Vagina (tissue), 2 donors: Measurements from ENCODE around the gene UGT2B7. TPM values are rescaled to one million over a fixed set of nuclear protein-coding genes. Genes with fewer than 3 reads are reported as not detected.

ENCODE experiments used
- DNase-seq, 2 donors: peaks; one replicate each; pipeline ENCODE4 v3.0.0-alpha.2; 2017; ENCODE audit errors: extremely low spot score in 2 of 2
- H3K27ac ChIP-seq: fragments of 200-600 bp; sonication (generic); one replicate; pipeline ENCODE4 v1.5.1; 2019
- H3K27me3 ChIP-seq: fragments of 200-600 bp; sonication (generic); one replicate; pipeline ENCODE4 v1.5.1; 2019
- H3K36me3 ChIP-seq, 2 donors: fragments of 200-600 bp; sonication (generic); one replicate each; pipeline ENCODE4 v1.5.1; 2017 to 2019
- H3K4me1 ChIP-seq: fragments of 200-600 bp; sonication (generic); one replicate; pipeline ENCODE4 v1.5.1; 2019
- H3K4me3 ChIP-seq, 2 donors: fragments of 200-600 bp; sonication (generic); 1 replicate in 1 of 2; 2 replicates in 1 of 2; pipeline ENCODE4 v1.5.1; 2016 to 2019
- H3K9me3 ChIP-seq: fragments of 200-600 bp; sonication (generic); one replicate; pipeline ENCODE4 v1.5.1; 2019
- CTCF ChIP-seq, 3 experiments: fragments of 450-650 bp in 2 of 3; fragments of 200-600 bp in 1 of 3; sonication (generic) in 1 of 3; IDR thresholded peaks; one replicate each; pipeline ENCODE4 v1.5.1; 2017 to 2019; ENCODE audit warnings: antibody characterized with exemption in 3 of 3, mild to moderate bottlenecking in 2 of 3, moderate library complexity in 2 of 3
- POLR2A ChIP-seq, 2 donors: fragments of 450-650 bp; IDR thresholded peaks; one replicate each; pipeline ENCODE4 v1.6.1; 2017; ENCODE audit warnings: antibody characterized with exemption in 2 of 2, mild to moderate bottlenecking in 2 of 2, moderate library complexity in 2 of 2
- POLR2AphosphoS5 ChIP-seq, 2 donors: sonication (generic); formaldehyde crosslinking; IDR thresholded peaks; one replicate each; pipeline ENCODE4 v1.9.0; 2017; ENCODE audit warnings: antibody characterized with exemption in 2 of 2, mild to moderate bottlenecking in 2 of 2, low read depth in 1 of 2; ENCODE audit not compliant: insufficient read depth in 1 of 2
- intact Hi-C: fragments of 100-400 bp; cut with DNase I; formaldehyde crosslinking; loops from one replicate; pipeline ENCODE4 v1.15.1; 2023
- total RNA-seq: library from RNA; depleted of rRNA; stranded (reverse); fragments of >200 nt; gene quantifications from one replicate; pipeline ENCODE4 v1.2.3, GENCODE V29; 2016

UGT2B7 gene
- total RNA-seq, 1 donor from 2014 or later = not detected

GRCh38 chr4:69126024-69126423 lies 29.8 kb downstream of the UGT2B7 start:
- intact Hi-C loops = no loop called here

GRCh38 chr4:69133993-69134392 lies 37.7 kb downstream of the UGT2B7 start:
- Histone ChIP-seq H3K36me3 (no peaks in the 10 kb centered on the region), H3K27me3 (no peaks in the 10 kb centered on the region), H3K4me3 (no peak overlapping the region), H3K27ac (no peak overlapping the region), H3K4me1 (no peaks in the 10 kb centered on the region), H3K9me3 (no peaks in the 10 kb centered on the region)
- intact Hi-C loops = no loop called here
- no peak for TF ChIP-seq POLR2AphosphoS5 (IDR thresholded peaks at IDR 0.05; ENCODE audit: insufficient read depth in 1 of 2, low read depth in 1 of 2)
- no peak for TF ChIP-seq CTCF (IDR thresholded peaks at IDR 0.05)
- no peak for TF ChIP-seq POLR2A (IDR thresholded peaks at IDR 0.05)
- DNase-seq = no peak

More at GRCh38 chr4:69126024-69126423, 29.8 kb downstream of the UGT2B7 start:
- Histone ChIP-seq H3K4me3 (no peak overlapping the region), H3K27me3 (no peaks in the 10 kb centered on the region), H3K4me1 (no peaks in the 10 kb centered on the region), H3K9me3 (no peaks in the 10 kb centered on the region), H3K36me3 (no peaks in the 10 kb centered on the region), H3K27ac (no peak overlapping the region)
- TF ChIP-seq POLR2A (IDR thresholded peaks at IDR 0.05) (no peak), POLR2AphosphoS5 (IDR thresholded peaks at IDR 0.05; ENCODE audit: insufficient read depth in 1 of 2, low read depth in 1 of 2) (no peak), CTCF (IDR thresholded peaks at IDR 0.05) (no peak)
- DNase-seq = no peak

GRCh38 chr4:69134471-69134870 lies 38.2 kb downstream of the UGT2B7 start:
- H3K4me1 ChIP-seq = no peaks in the 10 kb centered on the region
- no peaks in the 10 kb centered on the region for H3K9me3 ChIP-seq
- H3K27ac ChIP-seq = no peak overlapping the region
- H3K4me3 ChIP-seq = no peak overlapping the region
- TF ChIP-seq POLR2AphosphoS5 (IDR thresholded peaks at IDR 0.05; ENCODE audit: insufficient read depth in 1 of 2, low read depth in 1 of 2) = no peak
- TF ChIP-seq POLR2A (IDR thresholded peaks at IDR 0.05) = no peak
- TF ChIP-seq CTCF (IDR thresholded peaks at IDR 0.05) = no peak
- H3K36me3 ChIP-seq = no peaks in the 10 kb centered on the region
- no peak for DNase-seq
- intact Hi-C loops = no loop called here
- no peaks in the 10 kb centered on the region for H3K27me3 ChIP-seq

- Histone ChIP-seq H3K4me3 (no peak overlapping the region), H3K36me3 (no peaks in the 10 kb centered on the region), H3K27me3 (no peaks in the 10 kb centered on the region), H3K27ac (no peak overlapping the region), H3K9me3 (no peaks in the 10 kb centered on the region), H3K4me1 (no peaks in the 10 kb centered on the region)
- intact Hi-C loops = no loop called here
- TF ChIP-seq CTCF (IDR thresholded peaks at IDR 0.05) (no peak), POLR2AphosphoS5 (IDR thresholded peaks at IDR 0.05; ENCODE audit: insufficient read depth in 1 of 2, low read depth in 1 of 2) (no peak), POLR2A (IDR thresholded peaks at IDR 0.05) (no peak)
- DNase-seq = no peak
These were observed 45.0 kb downstream of the UGT2B7 start for GRCh38 chr4:69141320-69141719.

- H3K4me3 ChIP-seq = no peak overlapping the region
- no peaks in the 10 kb centered on the region for H3K9me3 ChIP-seq
- no peaks in the 10 kb centered on the region for H3K4me1 ChIP-seq
- intact Hi-C loops = no loop called here
- H3K36me3 ChIP-seq = no peaks in the 10 kb centered on the region
- DNase-seq = no peak
- H3K27ac ChIP-seq = no peak overlapping the region
- TF ChIP-seq CTCF (IDR thresholded peaks at IDR 0.05) (no peak), POLR2AphosphoS5 (IDR thresholded peaks at IDR 0.05; ENCODE audit: insufficient read depth in 1 of 2, low read depth in 1 of 2) (no peak), POLR2A (IDR thresholded peaks at IDR 0.05) (no peak)
- H3K27me3 ChIP-seq = no peaks in the 10 kb centered on the region
These were observed 51.1 kb downstream of the UGT2B7 start for GRCh38 chr4:69147334-69147733.
